ENCODE data around the gene LPAR5.

The LPAR5 gene

DNA sequence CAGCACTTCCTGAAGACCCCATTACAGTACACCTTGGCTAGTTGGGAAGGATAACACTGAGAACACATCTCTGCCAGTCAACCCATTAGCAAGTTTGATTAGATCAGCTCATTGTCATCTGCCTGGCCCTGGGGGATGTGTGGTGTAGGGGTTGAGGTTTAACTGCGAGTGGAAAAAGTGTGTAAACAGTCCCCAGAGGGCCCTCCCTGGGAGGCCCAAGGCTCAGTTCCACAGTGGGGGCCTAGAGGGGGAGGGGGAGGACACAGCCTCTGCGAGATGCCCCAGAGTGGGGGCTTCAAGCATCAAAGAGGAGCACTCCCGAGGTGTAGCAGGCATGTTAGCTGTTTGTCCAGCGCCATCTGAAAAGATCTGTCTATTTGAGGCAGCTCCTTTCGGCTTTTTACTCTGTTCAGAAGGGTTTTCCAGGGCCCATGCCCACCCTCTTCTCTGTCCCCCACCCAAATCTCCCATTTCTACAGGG is 344 bp downstream of the LPAR5 start:
- no peak for DNase-seq

DNA sequence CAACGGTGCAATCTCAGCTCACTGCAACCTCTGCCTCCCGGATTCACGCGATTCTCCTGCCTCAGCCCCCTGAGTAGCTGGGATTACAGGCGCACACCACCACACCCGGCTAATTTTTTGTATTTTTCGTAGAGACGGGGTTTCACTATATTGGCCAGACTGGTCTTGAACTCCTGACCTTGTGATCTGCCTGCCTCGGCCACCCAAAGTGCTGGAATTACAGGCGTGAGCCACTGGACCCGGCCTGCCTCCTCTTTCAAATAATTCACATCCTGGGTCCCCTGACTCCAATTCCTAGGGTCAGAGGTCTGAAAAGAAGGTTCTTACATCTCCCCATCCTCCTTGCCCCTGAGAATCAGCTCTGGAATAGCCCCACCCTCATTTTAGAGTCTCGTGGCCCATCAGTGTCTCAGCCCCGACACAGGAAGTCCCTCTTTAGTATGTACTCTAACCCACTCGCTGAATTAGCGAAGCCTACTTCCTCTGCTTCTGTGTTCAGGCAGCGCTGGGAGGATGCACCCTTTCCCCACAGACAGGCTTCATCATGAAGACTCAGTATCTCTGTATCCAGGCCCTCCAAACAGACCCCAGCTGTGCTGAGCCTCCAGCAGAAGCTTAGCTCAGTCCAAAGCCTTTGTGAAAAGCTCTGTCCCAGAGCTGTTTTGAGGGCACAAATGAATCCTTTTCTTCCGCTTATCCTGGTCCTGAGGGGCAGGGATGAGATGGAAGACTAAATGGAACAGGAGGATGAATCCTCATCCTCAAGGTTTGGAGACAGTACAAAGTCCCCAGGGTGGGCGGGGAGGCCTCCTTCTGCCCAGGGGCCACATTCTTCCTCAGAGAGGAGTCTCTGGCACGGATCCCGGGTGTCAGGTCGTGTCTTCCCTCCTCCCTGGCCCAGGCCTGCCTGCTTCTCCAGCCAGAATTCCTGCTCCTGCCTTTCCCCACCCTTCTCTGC is 3.5 kb downstream of the LPAR5 start:
- peak; percentile 65 for DNase-seq

DNA sequence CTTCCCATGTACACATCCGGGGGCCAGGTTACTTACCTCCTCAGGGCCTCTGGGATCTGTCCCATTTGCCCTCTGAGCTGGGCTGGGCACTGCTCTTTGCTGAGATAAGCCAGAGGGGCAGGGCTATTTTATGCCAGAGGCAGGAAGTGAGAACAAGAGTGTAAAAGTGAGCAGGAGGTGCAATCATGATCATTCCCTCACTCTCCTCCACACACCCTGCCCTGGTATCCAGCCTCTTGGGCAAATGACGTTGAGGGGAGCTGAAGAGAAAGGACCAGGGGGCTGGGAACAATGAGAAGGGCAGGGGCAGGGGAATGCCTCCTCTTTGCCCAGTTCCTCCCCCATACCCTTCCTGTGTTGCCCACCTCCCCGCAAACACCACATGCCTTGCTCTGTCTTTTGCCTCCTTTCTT is 4.2 kb downstream of the LPAR5 start:
- DNase-seq, result no peak

DNA sequence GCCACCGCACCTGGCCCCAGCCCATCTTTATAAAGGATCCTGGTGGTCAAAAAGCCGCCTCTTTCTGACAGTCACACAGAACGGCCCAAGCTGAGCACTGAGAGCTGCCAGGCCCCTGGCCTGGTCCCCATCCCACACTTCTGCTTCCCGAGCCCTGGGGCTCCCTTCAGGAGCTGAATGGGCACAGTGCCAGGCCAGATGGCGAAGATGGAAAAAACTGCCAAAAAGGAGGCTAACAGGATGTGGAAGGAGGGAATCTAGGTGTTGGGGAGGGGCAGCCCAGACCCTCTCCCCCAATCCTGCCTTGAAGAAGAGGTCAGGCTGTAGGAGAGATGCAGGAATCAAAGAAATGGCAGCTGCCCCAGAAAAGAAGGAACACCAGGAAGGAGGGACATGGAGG is 5.0 kb downstream of the LPAR5 start:
- no peak for DNase-seq

DNA sequence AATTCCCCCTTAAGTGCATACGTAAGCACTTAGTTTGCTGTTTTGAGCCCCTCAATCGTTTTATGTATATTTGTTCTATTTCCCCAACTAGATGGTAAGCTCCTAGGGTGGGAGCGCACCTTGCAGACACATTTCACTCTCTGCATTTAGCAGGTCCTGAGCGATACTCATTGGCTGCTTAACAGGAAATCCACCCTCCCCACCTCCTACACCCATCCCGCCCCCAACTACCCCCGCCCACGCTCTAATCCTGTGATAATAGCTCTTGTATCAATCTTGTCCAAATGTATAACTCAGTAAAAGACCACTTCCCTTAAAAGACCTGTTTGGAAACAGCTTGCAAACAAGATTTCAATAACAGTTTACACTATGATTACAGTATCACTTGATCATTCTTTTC is 8.1 kb downstream of the LPAR5 start:
- peak; percentile 26 for DNase-seq

DNA sequence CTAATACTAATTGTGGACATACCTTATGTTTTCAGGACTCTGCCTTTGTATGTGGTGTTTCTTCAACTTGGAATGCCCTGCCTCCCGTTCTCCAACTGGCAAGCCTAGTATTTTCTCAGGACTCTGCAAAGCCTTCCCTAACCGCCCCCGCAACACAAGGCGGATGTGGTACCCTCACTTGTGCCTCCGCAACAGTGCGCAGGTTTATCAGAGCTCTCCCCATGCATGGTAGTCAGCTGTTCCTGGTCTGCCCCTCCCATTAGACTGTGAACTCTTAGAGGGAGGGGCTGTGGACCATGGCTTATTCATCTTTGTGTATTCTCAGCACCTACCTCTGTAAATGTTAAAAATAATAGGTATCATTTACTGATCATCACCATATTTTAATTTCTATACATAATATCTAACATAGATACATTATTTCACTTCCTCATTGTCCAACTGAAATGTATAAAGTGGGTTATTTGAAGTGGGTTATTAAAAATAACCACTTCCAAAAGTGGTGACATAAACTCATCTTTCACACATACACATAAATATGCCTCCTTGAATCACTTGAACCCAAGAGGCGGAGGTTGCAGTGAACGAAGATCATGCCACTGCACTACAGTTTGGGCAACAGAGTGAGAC is 9.0 kb downstream of the LPAR5 start:
- no peak for DNase-seq

DNA sequence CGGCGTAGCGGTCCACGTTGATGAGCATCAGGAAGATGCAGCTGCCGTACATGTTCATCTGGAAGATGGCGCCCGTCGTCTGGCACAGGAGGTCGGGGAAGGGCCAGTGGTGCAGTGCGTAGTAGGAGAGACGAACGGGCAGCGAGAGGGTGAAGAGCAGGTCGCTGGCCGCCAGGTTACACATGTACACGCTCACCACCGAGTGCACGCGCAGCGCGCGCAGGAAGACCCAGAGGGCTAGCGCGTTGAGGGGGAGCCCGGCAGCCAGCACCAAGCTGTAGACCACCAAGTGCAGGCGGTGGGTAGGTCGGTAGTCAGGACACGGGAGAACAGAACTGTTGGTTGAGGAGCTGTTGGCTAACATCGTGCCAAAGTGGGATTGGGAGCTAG is 14.9 kb downstream of the LPAR5 start:
- DNase-seq, result no peak

DNA sequence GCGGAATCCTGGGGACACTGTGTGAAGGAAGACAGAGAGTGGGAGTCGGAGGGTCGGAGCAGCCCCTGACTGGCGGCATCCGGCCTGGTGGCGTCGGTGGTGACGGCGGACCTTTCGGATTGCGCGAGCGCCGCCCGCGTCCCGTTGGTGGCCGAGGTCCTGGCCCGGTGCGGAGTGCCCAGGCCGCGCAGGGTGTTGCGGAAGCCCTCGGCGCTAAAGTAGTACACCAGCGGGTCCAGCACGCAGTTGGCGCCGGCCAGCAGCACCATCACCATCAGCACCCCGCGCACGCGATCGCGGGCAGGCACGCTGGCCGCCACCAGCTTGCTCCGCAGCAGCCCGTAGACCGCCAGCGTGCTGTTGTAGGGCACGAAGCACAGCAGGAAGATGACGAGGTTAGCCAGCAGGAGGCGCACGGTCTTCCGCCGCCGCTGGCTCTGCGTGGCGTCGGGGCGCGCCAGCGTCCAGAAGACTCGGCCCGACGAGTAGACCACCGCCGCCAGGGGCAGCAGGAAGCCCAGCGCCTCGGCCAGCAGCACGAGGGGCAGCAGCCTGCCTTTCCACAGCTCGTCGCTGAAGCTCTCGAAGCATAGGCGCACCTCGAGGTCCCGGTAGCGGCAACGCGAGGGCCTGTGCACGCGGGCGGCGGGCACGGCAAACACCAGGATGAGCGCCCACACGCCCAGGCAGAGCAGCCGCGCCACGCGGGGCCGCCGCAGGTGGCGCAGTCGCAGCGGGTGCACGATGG is 15.4 kb downstream of the LPAR5 start:
- DNase-seq, result no peak

DNA sequence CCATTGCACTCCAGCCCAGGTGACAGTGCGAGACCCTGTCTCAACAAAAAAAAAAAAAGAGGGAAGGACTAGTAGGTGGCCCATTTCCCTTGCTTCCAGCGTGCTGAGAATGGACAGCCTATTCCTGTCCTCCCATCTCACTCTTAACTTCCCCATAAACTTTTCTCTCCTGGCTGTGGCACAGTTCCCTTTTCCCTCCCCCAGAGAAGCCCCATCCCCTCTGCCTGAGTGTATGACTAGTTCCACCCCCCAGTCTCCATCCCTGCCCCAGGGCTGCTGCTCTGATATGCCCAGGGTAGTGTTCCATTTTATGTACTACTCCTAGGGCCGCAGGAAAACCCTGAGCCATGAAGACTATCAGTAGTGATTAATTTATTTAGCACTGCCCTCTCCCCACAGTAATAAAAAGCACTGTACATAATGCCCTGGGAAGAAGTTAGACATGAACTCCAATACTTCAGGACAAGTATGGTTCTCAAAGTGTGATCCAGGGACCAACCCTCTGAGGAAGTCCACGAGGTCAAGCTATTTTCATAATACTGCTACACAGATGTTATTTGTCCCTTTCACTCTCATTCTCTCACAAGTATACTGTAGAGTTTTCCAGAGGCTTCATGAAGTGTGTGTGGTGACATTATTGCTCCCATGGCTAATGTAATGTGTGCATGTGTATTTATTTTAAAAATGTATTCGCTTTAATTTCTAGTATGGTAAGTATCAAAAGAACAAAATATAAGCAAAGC is 17.1 kb downstream of the LPAR5 start:
- DNase-seq, result no peak

DNA sequence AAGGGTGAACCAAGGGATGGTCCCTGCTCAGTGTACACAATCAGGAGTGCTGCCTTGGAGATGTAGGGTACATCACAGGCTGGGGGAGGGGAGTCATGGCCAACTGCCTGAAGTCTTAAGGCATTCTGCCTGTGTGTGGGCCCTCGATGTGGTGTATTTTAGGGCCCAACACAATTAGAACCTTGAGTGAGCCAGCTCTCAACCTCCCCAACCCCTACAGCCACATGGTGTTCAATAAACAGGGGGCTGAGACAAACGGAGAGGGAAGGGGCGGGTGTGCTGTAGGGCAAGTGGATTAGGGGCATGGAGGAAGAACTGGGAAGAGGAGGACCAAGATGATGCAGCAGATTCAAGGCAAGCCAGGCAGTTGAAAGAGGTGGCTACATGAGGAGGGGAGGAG is 20.0 kb downstream of the LPAR5 start:
- no peak for DNase-seq

DNA sequence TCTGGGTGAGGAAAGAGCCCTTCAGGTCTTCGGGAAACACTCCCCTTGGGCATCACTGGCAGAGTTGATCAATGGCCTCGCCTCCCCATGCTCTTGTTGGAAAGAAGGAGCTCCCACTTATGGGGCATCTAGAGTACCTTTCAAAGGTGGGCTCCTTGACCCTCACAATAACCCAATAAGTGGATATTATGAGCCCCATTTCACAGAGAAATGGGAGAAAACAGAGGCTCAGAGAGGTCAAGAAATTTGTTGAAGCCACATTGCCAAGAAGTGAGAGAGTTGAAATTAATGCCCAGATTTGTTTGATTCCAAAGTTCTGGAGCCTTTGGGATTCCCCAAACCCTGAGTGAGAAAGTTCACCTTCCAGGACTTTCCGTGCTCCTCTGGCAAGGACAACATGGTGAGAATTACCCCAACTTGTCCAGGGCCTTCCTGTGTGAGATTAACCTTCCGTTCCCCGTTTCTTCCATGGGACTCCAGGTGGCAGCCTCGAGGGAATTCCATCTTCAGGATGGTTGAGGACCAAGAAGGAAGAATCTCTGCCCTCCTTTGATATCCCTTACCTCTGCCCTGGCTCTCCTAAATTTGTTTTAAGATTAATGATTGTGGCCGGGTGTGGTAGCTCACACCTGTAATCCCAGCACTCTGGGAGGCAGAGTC is 21.1 kb downstream of the LPAR5 start:
- no peak for DNase-seq

DNA sequence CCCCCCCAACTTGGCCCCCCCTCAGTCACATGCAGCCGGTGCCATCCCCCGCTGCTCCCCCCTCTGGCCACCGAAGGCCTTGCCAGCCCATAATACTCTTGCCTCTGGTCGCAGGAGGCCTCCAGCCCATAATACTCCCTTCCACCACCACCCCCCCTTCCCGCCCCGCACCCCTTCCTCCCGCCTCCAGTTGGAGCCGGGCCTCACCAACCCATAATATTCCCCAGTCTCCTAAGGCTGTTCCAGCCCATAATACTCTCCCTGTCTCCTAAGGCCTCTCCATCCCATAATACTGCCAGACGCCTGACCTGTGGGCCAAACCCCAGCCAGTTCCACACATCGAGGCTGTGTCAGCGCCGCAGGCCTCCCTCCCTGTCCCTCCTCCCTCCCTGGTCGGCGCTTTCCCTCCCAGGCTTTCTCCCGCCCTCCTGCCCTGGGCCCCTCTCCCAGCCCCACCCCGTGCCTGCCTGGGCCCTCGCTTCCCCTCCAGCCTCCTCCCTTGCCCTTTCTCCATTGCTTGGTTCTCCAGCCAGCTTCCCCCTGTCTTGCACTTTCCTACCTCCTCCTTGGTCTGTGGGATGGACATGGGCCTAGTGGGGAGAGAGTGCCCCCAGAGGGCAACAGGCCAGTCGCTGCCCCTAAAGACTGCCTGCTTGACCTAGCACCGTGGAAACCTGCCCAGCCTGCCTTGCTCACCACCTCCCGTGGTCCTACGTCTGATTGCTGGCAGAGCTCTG is 21.8 kb downstream of the LPAR5 start:
- peak; percentile 95 for DNase-seq

DNA sequence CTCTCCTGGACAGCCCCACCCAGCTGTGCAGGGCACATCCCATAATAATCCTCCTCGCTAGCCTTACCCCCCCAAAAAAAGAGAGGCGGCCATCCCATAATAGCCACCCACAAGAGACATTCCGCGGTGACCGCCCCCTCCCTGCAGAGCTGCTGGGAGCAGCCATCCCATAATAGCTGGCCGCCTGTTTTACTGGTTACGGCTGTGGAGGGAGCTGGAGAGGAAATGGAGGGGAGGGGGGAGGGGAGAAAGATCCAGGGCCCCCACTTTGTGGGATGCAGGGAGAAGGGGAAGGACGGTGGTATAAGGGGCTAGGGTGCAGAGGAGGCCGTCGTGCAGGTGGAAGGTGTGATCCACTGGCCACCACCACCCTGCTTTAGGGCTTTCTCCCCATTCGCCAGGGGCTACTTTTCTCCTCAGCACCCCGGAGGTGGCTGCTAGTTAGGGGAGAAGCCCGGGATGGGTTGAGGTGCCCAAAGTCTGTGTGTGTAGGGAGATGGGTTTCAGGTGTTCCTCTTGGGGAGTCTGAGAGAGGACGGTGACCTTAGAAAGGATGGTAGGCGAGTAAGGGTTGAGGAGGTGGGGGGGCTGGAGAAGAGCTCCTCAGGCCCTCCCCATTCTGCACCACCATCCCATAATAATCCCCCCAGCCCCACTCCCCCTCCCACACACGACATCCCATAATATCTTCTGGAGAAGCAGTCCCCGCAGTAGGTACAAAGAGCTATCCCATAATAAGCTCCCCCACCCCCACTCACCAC is 22.6 kb downstream of the LPAR5 start:
- peak; percentile 92 for DNase-seq

DNA sequence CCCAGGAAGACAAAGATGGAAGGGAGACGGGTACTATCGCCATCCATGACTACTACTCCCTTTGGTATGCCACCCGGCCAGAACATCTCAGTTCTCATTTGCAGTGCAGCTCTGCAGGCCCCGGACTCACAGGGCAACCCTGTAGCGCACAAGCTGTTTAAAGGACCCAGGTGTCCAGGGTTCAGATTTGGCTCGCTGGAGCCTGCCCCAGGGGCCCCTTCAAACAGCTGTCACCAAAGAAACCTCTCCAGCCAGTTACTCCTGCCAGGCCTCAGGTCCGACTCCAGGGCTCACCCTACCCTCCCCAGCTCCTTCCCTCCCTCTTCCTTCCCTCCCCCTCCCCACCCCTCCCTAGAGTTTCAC is 23.1 kb downstream of the LPAR5 start:
- no peak for DNase-seq

DNA sequence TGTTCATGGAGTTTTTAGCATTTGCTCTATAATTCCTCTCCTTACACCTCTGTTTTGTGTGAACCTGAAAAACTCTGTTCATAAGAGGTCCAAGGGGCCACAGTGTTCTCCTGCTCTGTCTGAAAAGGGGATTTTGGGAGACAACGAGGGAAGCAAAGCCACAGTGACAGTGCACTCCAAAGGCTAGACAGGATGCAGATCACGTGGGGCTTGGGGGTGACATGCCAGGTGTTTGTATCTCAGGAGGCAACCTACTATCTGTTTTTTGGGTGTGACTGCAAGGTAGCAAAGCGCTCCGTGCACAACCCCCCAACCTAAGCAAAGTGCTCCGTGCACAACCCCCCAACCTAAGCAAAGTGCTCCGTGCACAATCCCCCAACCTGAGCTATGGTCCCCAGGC is 23.5 kb downstream of the LPAR5 start:
- DNase-seq, result no peak

DNA sequence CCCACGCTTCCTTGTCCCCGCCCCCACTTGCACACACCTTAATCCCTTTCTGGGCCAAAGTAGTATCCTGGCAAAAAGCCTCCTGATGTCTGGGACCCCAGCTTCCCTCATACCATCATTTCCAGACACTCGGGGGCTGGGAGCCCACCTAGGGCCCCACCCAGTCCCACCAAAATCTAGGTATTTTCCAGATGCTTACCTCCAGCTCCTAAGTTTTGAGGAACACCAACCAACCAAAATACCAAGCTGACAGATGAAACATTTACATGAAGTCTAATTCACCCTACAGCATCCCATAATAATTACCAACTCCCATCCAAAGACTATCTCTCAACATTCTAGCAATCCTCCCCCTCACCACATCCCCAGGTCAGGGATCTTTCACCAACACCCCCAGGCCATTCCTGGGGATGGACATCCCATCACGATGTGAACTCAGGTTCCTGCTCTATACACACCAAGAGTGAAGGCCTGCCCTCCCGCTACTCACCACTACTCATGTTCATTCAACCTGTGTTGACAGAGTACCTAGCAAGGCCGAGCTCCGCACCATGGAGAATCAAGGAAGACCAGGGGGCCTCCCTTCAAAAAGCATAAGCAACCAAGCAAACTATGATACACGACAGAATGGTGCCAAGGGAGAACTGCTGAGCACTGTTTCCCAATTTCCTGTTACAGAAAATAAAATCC is 27.0 kb downstream of the LPAR5 start:
- no peak for DNase-seq

DNA sequence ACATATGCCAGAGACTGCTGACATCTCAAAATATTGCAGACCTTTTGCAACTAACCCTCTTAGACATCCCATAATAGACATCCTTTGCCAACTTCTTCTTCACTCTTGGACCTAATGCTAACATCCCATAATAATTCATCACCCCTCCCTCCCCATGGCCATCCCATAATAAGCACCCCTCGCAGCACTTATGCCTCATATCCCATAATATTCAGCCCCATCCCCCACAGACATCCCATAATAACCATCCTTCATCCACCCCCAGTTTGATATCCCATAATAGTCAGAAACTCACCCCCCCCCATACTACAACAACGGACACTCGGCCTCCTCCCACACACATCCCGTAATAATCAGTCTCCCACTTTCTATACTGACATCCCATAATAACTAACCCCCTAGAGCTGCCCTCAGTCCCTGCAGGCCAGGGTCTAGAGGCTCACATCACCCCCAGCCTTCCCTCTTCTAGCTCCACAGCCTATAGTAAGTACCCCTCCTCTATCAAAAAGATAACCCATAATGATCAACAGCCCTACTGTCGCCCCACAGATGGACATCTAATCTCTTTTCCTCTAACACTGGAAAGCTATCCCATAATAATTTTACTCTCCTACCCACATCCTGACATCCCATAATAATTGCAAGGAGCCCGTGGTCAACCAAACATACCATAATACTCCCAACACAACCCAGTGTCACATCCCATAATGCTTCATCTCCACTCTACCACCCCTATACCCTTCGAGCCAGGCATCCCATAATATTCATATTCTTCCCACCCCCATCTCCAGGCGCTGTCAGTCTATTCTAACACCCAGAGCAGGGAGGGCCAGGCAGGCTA is 27.8 kb downstream of the LPAR5 start:
- DNase-seq, result peak; percentile 69

DNA sequence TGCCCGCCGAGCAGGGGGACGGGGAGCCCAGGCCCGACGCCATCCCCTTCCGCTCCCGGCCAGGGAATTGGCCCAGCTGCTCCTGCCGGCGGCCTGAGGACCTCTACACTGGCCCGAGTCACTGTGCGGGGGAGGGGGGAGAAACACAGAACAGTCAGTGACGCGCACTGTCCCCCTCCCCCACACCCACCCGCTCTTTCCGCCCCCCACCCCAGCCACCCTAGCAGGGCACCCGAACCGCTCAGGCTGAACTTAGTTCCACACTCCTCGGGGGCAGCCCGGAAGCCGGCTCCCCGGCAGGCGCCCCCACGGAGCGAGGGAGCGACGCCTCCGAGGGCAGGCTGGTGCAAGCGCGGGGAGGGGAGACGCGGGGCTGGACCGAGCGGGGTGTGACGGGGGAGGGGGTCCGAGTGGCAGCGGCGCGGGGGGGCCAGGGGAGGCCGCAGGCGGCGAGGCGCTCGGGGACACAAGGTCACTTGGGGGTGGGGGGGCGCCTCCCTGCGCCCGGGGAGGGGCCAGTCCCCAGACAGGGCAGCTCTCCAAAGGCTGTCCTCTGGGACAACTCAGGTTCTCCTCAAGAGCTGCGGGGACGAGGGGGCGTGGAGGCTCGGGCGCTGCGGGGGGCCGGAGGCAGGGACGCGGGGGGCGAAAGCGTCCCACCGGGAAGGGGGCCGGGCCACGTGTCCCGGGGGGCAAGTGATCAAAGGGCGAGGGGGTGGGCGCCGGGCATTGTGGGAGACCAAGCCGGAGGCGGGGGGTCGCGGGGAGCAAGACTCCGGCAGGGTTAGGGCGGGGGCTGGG is 29.2 kb downstream of the LPAR5 start:
- DNase-seq, result peak; percentile 29
